Measurements from ENCODE around the gene PPA1.

The PPA1 gene

GRCh38 chr10:70222340-70222794 lies 10.9 kb downstream of the PPA1 start:
- TF ChIP-seq EZH2phosphoT487 (conservative IDR thresholded peaks at IDR 0.05; ENCODE audit: low read length): no peak
- TF ChIP-seq CTCF (IDR thresholded peaks at IDR 0.05; ENCODE audit: insufficient read depth, low read length, poor library complexity, severe bottlenecking): no peak
- Histone ChIP-seq H3K9me2 (replicated peaks; ENCODE audit: insufficient read depth, low read length) (no peaks in the 10 kb centered on the region), H3K9me3 (ENCODE audit: insufficient read depth, low read length) (no peaks in the 10 kb centered on the region), H2AFZ (ENCODE audit: low read depth, low read length, severe bottlenecking) (no peak overlapping the region), H3K4me2 (ENCODE audit: low read depth, low read length, poor library complexity, severe bottlenecking) (no peak overlapping the region), H3K27ac (ENCODE audit: low read depth, low read length) (peak overlapping the region; percentile 25; the same call in 1 of the 2 replicates), H3K79me2 (ENCODE audit: insufficient read depth, low read length) (peaks cover 64% of the 10 kb centered on the region), H3K36me3 (ENCODE audit: low read length) (peaks cover 32% of the 10 kb centered on the region; the same call in 1 of the 2 replicates), H3K27me3 (ENCODE audit: low read length) (no peaks in the 10 kb centered on the region), H4K20me1 (ENCODE audit: low read depth, low read length) (peaks cover 14% of the 10 kb centered on the region; the same call in 1 of the 2 replicates), H3K4me3 (ENCODE audit: insufficient read depth, low read length, poor library complexity, severe bottlenecking) (no peak overlapping the region), H3F3A (ENCODE audit: insufficient read depth) (peaks cover 30% of the 10 kb centered on the region), H3K9ac (ENCODE audit: low read length) (no peak overlapping the region)

- no peak overlapping the region for H3K4me3 ChIP-seq (ENCODE audit: insufficient read depth, low read length, poor library complexity, severe bottlenecking)
- no peaks in the 10 kb centered on the region for H3K27me3 ChIP-seq (ENCODE audit: low read length)
- peaks cover 14% of the 10 kb centered on the region; the same call in 1 of the 2 replicates for H4K20me1 ChIP-seq (ENCODE audit: low read depth, low read length)
- no peak overlapping the region for H2AFZ ChIP-seq (ENCODE audit: low read depth, low read length, severe bottlenecking)
- no peaks in the 10 kb centered on the region for H3K9me2 ChIP-seq (replicated peaks; ENCODE audit: insufficient read depth, low read length)
- H3K4me2 ChIP-seq (ENCODE audit: low read depth, low read length, poor library complexity, severe bottlenecking): peak overlapping the region; percentile 31
- H3K9me3 ChIP-seq (ENCODE audit: insufficient read depth, low read length): no peaks in the 10 kb centered on the region
- no peak overlapping the region for H3K9ac ChIP-seq (ENCODE audit: low read length)
- TF ChIP-seq EZH2phosphoT487 (conservative IDR thresholded peaks at IDR 0.05; ENCODE audit: low read length) (no peak), CTCF (IDR thresholded peaks at IDR 0.05; ENCODE audit: insufficient read depth, low read length, poor library complexity, severe bottlenecking) (no peak)
- peaks cover 35% of the 10 kb centered on the region; the same call in 1 of the 2 replicates for H3K36me3 ChIP-seq (ENCODE audit: low read length)
- peaks cover 20% of the 10 kb centered on the region for H3F3A ChIP-seq (ENCODE audit: insufficient read depth)
- no peak overlapping the region for H3K27ac ChIP-seq (ENCODE audit: low read depth, low read length)
- peaks cover 51% of the 10 kb centered on the region for H3K79me2 ChIP-seq (ENCODE audit: insufficient read depth, low read length)
These were observed 12.2 kb downstream of the PPA1 start for GRCh38 chr10:70221030-70221429.

GRCh38 chr10:70212879-70213278 lies 20.4 kb downstream of the PPA1 start:
- H4K20me1 ChIP-seq (ENCODE audit: low read depth, low read length): no peaks in the 10 kb centered on the region
- no peaks in the 10 kb centered on the region for H3K79me2 ChIP-seq (ENCODE audit: insufficient read depth, low read length)
- no peaks in the 10 kb centered on the region for H3K9me2 ChIP-seq (replicated peaks; ENCODE audit: insufficient read depth, low read length)
- H3K9me3 ChIP-seq (ENCODE audit: insufficient read depth, low read length): no peaks in the 10 kb centered on the region
- no peak overlapping the region for H3K27ac ChIP-seq (ENCODE audit: low read depth, low read length)
- H3F3A ChIP-seq (ENCODE audit: insufficient read depth): 0 out of 2 replicates have a peak, but pooled peaks cover 3% of the 10 kb centered on the region
- no peak overlapping the region for H2AFZ ChIP-seq (ENCODE audit: low read depth, low read length, severe bottlenecking)
- no peak overlapping the region for H3K4me3 ChIP-seq (ENCODE audit: insufficient read depth, low read length, poor library complexity, severe bottlenecking)
- H3K27me3 ChIP-seq (ENCODE audit: low read length): no peaks in the 10 kb centered on the region
- peaks cover 50% of the 10 kb centered on the region for H3K36me3 ChIP-seq (ENCODE audit: low read length)
- H3K9ac ChIP-seq (ENCODE audit: low read length): no peak overlapping the region
- no peak overlapping the region for H3K4me2 ChIP-seq (ENCODE audit: low read depth, low read length, poor library complexity, severe bottlenecking)
- TF ChIP-seq EZH2phosphoT487 (conservative IDR thresholded peaks at IDR 0.05; ENCODE audit: low read length) (no peak), CTCF (IDR thresholded peaks at IDR 0.05; ENCODE audit: insufficient read depth, low read length, poor library complexity, severe bottlenecking) (no peak)
